Urothelium cell line (cell line): Measurements from ENCODE around the gene ARHGEF33.

Source experiments
- DNase-seq: peaks from one replicate; pipeline ENCODE4 v3.0.0; 2011; ENCODE audit warnings: low spot score, mixed read lengths
- FAIRE-seq: peaks from 2 replicates; lab custom pipeline; 2011; peaks lifted over from hg19 to GRCh38; lab: Jason Lieb, UNC

ARHGEF33 gene

DNA sequence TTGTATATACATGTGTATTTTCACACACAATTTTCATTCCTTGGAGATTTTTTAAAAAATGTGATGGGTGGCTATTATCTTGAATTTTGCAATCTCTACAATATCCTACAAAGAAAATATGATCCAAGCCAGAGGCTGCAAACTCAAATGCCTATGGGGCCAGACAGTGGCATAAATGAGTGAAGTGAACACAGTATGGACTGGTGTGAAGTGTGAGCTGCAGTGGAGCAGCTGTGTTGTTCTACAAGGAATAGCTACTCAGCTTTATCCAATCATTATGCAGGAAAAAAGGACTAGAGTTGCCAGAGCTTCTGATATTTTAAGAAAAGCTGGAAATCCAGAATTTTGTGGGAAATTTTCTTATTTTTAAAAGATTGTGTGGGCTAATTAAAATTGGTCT is 62.1 kb downstream of the ARHGEF33 start:
- no peak for DNase-seq
- no peak for FAIRE-seq

DNA sequence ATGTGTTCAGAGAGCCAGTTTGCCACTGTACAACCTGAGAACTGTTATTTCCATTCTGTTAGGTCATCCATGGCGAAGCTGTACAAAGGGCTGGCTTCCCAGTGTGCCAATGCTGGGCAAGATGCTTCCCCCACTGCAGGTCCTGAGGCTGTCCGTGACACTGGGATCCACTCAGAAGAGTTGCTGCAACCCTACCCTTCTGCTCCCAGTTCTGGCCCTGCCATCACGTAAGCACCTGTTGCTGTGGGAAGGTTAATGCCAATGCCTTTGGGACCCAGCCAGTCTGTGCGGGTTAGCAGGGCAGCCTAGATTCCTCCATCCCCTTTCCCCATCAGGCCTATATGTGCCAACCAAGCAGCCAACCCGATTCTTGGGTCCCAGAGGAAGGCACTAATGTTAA is 68.3 kb downstream of the ARHGEF33 start:
- DNase-seq, result no peak
- FAIRE-seq, result no peak

GRCh38 chr2:38959466-38959865 is 69.8 kb downstream of the ARHGEF33 start:
- no peak for FAIRE-seq
- no peak for DNase-seq

- DNase-seq (no peak), FAIRE-seq (no peak)
Observed at GRCh38 chr2:38959938-38960608, 70.4 kb downstream of the ARHGEF33 start.

DNA sequence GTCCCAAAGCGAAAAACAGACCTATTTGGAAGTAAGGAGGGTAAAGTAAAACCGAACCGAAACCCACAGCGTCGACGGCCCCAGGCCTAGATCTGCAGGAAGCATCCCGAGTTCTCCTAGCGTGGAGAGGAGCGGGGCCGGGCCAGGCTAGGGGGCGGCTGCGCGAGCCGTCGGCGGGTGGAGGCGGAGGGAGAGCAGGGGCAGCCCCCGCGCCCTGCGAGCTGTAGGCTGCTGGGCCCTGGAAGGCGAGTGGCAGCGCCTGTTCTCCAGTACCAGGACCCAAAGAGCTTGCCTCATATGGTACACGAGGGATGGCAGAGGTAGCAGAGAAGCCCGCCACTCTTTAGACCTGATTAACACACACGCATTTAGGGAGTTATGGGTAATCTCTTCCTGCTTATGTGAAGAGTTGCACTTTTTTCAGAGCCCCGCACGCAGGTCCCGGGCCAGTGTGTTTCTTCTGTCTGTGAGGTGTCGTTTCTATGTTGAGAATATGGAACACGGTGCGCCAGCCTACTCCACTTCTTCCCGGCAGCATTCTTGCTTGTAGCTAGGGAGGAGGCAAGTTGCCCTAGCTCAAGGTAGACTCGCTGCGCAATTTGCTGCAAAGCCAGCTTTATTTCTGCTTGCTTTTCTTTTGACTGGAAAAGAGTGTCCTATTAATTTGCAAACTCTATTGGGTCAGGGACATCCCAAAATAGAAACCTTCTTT is 71.1 kb downstream of the ARHGEF33 start:
- DNase-seq (no peak), FAIRE-seq (no peak)

- no peak for FAIRE-seq
- no peak for DNase-seq
Observed at GRCh38 chr2:38966006-38966405, 76.3 kb downstream of the ARHGEF33 start.

- DNase-seq (no peak), FAIRE-seq (no peak)
Observed at GRCh38 chr2:38966678-38967077, 77.0 kb downstream of the ARHGEF33 start.

DNA sequence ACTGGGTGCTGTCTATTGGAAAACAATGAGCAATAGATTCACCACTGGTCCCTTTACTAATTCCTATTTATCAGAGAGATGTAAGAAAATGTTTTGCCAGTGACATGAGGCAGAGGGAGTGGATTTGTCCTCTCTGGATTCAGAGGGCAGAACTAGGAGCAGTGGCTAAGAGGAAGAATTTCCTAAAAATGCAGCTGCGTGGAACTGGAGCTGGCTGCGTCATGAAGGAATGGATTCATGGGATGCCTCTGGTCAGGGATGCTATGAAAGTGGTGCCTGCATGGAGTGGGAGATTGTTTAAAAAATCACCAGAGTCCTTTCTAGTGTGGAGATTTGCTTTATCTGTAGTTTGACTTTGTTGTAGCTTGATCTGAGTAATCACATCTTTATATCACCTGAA is 78.3 kb downstream of the ARHGEF33 start:
- FAIRE-seq (no peak), DNase-seq (no peak)

DNA sequence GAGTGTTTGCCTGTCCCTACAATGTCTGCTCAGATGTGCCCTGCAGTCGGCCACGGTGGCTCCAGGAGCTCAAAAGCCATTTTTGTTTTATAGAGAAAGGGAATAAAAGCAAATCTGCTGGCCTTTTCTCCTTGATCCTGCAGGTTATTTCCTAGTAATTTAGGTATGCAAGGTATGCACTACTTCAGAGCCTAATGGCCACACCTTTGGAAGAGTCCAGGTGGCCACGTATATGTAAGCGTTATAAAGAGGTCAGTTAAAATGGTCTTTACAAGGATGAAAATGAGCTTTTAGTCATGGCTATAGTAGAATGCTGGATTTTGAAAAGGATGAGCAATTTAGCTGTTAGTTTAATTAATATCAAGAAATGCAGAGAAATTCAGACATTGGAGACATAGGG is 81.7 kb downstream of the ARHGEF33 start:
- FAIRE-seq, result no peak
- no peak for DNase-seq

GRCh38 chr2:38973266-38973665 is 83.6 kb downstream of the ARHGEF33 start:
- FAIRE-seq, result no peak

DNA sequence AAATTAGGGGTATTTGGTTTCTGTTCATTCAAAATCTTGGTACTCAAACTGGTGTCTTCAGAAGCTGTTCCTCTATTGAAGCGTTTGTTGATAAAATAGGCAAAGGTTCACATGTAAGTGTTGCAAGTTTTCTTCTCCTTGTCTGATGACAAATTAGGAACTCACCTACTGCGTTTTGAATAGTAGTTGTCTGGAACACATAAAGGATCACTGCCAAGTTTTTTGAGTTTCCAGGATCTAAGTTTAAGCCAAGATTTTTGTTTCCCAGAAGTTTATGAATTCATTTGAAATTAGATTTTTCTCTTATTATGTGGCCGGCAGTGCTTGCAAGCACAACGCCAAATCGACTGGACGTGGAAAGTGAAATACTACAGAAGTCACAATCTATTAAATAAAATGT is 85.4 kb downstream of the ARHGEF33 start:
- DNase-seq (no peak), FAIRE-seq (no peak)

More at GRCh38 chr2:38973266-38973665, 83.6 kb downstream of the ARHGEF33 start:
- no peak for DNase-seq

DNA sequence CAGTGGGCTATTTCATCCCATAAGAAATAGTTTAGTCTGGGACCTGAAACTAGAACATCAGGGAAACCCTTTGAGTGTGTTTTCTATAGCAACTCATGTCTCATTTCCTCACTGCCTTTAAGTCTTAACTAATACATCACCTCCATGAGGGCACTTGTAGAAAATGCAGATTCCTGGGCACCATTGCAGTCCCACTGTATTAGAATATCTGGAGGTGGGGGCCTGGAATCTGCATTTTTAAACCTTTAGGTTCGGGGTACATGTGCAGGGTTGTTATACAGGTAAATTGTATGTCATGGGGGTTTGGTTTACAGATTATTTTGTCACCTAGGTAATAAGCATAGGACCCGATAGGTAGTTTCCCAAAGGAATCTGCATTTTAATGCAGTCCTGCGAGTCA is 87.4 kb downstream of the ARHGEF33 start:
- no peak for DNase-seq
- FAIRE-seq, result no peak

GRCh38 chr2:38978296-38978903 is 88.7 kb downstream of the ARHGEF33 start:
- no peak for FAIRE-seq
- no peak for DNase-seq

DNA sequence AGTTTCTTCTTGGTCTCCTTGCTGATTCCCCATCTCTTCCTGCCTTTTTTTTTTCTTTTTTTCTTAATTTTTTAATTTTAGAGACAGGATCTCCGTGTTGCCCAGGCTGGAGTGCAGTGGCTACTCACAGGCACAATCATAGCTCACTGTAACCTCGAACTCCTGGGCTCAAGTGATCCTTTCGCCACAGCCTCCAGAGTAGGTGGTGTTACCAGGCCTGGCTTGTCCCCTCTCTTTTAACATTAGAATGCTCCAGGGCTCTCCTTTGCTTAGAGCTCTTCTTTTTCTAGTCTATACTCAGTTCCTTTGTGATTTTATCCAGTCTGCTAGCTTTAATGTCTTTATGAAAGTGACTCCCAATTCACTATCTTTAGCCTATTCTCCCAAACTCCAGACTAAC is 89.2 kb downstream of the ARHGEF33 start:
- no peak for FAIRE-seq
- DNase-seq, result no peak

DNA sequence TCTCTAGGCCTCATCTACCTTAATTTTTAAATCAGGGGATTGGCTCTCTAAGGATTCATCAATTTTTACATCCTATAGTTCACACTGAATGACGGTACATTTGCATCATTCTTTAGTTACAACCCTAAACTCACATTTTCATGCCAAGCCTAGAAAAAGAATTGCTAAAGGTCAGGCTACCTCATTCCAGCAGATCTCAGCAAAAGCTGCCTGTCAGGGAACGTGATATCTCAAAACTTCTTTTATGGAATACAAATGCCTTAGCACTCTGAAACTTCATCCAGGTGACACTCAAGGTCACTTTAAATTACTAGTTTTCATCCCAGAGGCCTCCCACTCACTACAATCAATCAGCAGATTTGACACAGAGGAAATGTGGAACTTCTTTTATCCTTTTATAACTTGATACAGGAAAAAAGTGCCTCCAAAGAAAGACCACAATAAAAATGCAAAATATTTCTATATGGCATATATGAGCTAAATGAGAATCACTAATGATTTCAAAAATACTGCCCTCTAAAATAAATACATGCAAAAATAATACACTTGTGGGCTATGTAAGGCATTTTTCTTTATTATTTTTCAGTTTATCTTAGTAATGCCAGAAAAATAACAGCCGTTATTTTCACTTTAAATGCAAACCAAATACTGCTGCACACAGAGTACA is 91.5 kb downstream of the ARHGEF33 start:
- FAIRE-seq, result no peak
- no peak for DNase-seq

GRCh38 chr2:38981670-38982357 is 92.1 kb downstream of the ARHGEF33 start:
- DNase-seq (no peak), FAIRE-seq (no peak)

GRCh38 chr2:38982498-38982897 is 92.8 kb downstream of the ARHGEF33 start:
- no peak for DNase-seq
- FAIRE-seq, result no peak

DNA sequence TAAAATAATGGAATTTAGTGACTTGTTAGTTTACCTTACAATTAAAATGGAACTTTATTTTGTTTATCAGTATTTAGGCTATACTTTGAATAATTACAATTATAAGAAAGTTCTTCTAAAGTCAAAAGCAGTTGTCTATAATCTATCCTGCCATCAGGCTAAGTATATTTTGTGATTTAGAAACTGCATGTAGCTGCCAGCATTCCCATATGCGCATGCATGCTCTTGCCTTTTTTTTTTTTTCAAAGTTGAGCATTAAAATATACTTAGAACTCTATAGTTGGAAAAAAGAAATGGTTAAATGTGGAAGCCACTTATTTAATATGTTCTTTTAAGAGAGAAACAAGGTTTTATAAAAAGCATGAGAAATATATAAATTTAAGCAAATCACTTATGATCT is 99.0 kb downstream of the ARHGEF33 start:
- DNase-seq, result no peak
- FAIRE-seq, result no peak

DNA sequence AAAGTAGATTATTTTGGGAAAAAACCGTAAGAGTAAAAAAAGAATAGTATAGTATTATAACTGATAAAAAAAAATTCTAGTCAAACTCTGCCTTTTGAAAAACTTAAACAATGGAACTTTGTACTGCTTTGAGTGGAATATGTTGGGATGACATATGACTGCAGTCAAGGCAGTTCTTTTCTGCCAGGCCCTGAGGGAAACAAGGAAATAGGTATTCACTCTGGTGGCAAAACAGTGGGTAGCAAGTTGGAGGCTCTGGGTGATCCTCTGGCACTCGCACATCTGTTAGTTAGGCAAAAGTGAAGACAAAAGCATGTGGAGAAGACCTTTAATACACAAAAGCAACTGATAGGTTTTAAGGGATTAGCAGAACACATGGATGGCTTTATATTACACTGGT is 102.2 kb downstream of the ARHGEF33 start:
- no peak for DNase-seq
- no peak for FAIRE-seq

DNA sequence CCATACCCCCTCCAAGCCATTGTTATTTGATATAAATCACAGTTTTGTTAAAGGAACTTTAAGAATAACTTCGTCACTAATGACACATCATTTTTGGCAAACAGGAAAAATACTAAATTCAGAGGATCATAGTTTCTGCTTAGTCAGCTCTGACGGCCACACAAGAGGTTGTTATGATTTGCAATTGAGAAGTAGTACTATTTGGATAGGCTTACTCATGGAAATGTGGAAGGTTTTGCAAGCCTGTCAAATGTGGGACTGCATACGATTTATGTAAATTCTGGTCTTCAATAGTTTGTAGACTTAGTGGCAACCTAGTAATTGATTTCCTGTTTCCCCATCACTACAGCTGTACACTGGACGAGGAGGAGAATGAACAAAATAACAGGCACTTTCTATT is 108.1 kb downstream of the ARHGEF33 start:
- no peak for DNase-seq
- no peak for FAIRE-seq

DNA sequence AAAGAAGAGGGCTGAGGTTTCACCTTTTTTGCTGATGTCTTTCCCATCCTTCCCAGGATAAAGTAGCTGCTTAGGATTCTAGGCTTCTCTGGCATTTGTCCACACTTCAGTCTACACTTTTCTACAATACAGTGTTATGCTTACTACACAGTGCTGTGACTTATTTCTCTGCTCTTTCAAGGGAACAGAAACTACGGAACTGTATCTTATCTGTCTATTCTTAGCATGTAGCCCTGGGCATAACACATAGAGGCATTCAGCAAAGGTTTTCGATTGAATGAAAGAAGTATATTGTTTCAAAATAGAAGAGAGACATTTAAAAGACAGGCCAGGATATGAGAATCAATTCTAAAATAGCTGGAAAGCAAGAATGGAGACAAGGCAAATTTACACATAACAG is 110.9 kb downstream of the ARHGEF33 start:
- no peak for FAIRE-seq

More for the DNA sequence above, 110.9 kb downstream of the ARHGEF33 start:
- no peak for DNase-seq
